Vagina (tissue), 2 donors: ENCODE measurements around the gene MRPL17.

Experiments
- CTCF ChIP-seq, 3 experiments: fragments of 450-650 bp in 2 of 3; fragments of 200-600 bp in 1 of 3; sonication (generic) in 1 of 3; IDR thresholded peaks; one replicate each; pipeline ENCODE4 v1.5.1; 2017 to 2019; ENCODE audit warnings: antibody characterized with exemption in 3 of 3, mild to moderate bottlenecking in 2 of 3, moderate library complexity in 2 of 3
- POLR2AphosphoS5 ChIP-seq, 2 donors: sonication (generic); formaldehyde crosslinking; IDR thresholded peaks; one replicate each; pipeline ENCODE4 v1.9.0; 2017; ENCODE audit warnings: antibody characterized with exemption in 2 of 2, mild to moderate bottlenecking in 2 of 2, low read depth in 1 of 2; ENCODE audit not compliant: insufficient read depth in 1 of 2

- TF ChIP-seq CTCF (IDR thresholded peaks at IDR 0.05) (no peak), POLR2AphosphoS5 (IDR thresholded peaks at IDR 0.05; ENCODE audit: insufficient read depth in 1 of 2, low read depth in 1 of 2) (no peak)
Observed at GRCh38 chr11:6638429-6638828, 44.7 kb downstream of the MRPL17 start.
